HEK293 (cell line): ENCODE measurements around the gene TNFAIP3.

Source experiments
- BCL6B ChIP-seq: fragments of 450-650 bp; formaldehyde crosslinking; IDR thresholded peaks from 2 replicates; pipeline ENCODE4 v1.5.1; 2017; ENCODE audit warnings: missing biosample characterization, missing genetic modification characterization
- MZF1 ChIP-seq: fragments of 450-650 bp; formaldehyde crosslinking; IDR thresholded peaks from 2 replicates; pipeline ENCODE4 v1.5.1; 2017; ENCODE audit warnings: missing biosample characterization, missing genetic modification characterization, borderline replicate concordance
- PRDM1 ChIP-seq: fragments of 450-650 bp; formaldehyde crosslinking; IDR thresholded peaks from 2 replicates; pipeline ENCODE4; 2016; ENCODE audit warnings: missing biosample characterization, missing genetic modification characterization
- YY1 ChIP-seq: fragments of 450-650 bp; formaldehyde crosslinking; IDR thresholded peaks from 2 replicates; pipeline ENCODE4 v1.5.1; 2018; ENCODE audit warnings: missing biosample characterization, missing genetic modification characterization
- ZSCAN16 ChIP-seq: fragments of 450-650 bp; formaldehyde crosslinking; IDR thresholded peaks from 2 replicates; pipeline ENCODE4 v1.5.1; 2016; ENCODE audit warnings: missing biosample characterization, missing genetic modification characterization
- TF ChIP-seq, protein P1 (sequence below): fragments of 450-650 bp; formaldehyde crosslinking; IDR thresholded peaks from 2 replicates; pipeline ENCODE4 v1.5.1; 2016; ENCODE audit warnings: missing biosample characterization, missing genetic modification characterization
- TF ChIP-seq, protein P2 (sequence below): fragments of 450-650 bp; formaldehyde crosslinking; IDR thresholded peaks from 2 replicates; pipeline ENCODE4 v1.5.1; 2016; ENCODE audit warnings: missing biosample characterization, missing genetic modification characterization
- TF ChIP-seq, protein P3 (sequence below): fragments of 450-650 bp; formaldehyde crosslinking; IDR thresholded peaks from 2 replicates; pipeline ENCODE4 v1.5.1; 2017; ENCODE audit warnings: missing biosample characterization, missing genetic modification characterization
- TF ChIP-seq, protein P4 (sequence below): fragments of 450-650 bp; formaldehyde crosslinking; IDR thresholded peaks from 2 replicates; pipeline ENCODE4 v1.5.1; 2016; ENCODE audit warnings: missing biosample characterization, missing genetic modification characterization, low read depth

GRCh38 chr6:137875058-137875520, 8.0 kb downstream of the TNFAIP3 start:
- TF ChIP-seq, protein P1, sequence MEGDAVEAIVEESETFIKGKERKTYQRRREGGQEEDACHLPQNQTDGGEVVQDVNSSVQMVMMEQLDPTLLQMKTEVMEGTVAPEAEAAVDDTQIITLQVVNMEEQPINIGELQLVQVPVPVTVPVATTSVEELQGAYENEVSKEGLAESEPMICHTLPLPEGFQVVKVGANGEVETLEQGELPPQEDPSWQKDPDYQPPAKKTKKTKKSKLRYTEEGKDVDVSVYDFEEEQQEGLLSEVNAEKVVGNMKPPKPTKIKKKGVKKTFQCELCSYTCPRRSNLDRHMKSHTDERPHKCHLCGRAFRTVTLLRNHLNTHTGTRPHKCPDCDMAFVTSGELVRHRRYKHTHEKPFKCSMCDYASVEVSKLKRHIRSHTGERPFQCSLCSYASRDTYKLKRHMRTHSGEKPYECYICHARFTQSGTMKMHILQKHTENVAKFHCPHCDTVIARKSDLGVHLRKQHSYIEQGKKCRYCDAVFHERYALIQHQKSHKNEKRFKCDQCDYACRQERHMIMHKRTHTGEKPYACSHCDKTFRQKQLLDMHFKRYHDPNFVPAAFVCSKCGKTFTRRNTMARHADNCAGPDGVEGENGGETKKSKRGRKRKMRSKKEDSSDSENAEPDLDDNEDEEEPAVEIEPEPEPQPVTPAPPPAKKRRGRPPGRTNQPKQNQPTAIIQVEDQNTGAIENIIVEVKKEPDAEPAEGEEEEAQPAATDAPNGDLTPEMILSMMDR (tag by site-specific recombination), result no peak
- TF ChIP-seq, protein P2, sequence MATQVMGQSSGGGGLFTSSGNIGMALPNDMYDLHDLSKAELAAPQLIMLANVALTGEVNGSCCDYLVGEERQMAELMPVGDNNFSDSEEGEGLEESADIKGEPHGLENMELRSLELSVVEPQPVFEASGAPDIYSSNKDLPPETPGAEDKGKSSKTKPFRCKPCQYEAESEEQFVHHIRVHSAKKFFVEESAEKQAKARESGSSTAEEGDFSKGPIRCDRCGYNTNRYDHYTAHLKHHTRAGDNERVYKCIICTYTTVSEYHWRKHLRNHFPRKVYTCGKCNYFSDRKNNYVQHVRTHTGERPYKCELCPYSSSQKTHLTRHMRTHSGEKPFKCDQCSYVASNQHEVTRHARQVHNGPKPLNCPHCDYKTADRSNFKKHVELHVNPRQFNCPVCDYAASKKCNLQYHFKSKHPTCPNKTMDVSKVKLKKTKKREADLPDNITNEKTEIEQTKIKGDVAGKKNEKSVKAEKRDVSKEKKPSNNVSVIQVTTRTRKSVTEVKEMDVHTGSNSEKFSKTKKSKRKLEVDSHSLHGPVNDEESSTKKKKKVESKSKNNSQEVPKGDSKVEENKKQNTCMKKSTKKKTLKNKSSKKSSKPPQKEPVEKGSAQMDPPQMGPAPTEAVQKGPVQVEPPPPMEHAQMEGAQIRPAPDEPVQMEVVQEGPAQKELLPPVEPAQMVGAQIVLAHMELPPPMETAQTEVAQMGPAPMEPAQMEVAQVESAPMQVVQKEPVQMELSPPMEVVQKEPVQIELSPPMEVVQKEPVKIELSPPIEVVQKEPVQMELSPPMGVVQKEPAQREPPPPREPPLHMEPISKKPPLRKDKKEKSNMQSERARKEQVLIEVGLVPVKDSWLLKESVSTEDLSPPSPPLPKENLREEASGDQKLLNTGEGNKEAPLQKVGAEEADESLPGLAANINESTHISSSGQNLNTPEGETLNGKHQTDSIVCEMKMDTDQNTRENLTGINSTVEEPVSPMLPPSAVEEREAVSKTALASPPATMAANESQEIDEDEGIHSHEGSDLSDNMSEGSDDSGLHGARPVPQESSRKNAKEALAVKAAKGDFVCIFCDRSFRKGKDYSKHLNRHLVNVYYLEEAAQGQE (tag by site-specific recombination), result no peak
- no peak for TF ChIP-seq MZF1 (tag by site-specific recombination)
- TF ChIP-seq YY1, result no peak
- TF ChIP-seq, protein P3, sequence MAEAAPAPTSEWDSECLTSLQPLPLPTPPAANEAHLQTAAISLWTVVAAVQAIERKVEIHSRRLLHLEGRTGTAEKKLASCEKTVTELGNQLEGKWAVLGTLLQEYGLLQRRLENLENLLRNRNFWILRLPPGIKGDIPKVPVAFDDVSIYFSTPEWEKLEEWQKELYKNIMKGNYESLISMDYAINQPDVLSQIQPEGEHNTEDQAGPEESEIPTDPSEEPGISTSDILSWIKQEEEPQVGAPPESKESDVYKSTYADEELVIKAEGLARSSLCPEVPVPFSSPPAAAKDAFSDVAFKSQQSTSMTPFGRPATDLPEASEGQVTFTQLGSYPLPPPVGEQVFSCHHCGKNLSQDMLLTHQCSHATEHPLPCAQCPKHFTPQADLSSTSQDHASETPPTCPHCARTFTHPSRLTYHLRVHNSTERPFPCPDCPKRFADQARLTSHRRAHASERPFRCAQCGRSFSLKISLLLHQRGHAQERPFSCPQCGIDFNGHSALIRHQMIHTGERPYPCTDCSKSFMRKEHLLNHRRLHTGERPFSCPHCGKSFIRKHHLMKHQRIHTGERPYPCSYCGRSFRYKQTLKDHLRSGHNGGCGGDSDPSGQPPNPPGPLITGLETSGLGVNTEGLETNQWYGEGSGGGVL (tag by site-specific recombination), result no peak
- TF ChIP-seq ZSCAN16, result no peak
- TF ChIP-seq, protein P4, sequence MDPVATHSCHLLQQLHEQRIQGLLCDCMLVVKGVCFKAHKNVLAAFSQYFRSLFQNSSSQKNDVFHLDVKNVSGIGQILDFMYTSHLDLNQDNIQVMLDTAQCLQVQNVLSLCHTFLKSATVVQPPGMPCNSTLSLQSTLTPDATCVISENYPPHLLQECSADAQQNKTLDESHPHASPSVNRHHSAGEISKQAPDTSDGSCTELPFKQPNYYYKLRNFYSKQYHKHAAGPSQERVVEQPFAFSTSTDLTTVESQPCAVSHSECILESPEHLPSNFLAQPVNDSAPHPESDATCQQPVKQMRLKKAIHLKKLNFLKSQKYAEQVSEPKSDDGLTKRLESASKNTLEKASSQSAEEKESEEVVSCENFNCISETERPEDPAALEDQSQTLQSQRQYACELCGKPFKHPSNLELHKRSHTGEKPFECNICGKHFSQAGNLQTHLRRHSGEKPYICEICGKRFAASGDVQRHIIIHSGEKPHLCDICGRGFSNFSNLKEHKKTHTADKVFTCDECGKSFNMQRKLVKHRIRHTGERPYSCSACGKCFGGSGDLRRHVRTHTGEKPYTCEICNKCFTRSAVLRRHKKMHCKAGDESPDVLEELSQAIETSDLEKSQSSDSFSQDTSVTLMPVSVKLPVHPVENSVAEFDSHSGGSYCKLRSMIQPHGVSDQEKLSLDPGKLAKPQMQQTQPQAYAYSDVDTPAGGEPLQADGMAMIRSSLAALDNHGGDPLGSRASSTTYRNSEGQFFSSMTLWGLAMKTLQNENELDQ (tag by site-specific recombination), result no peak
- TF ChIP-seq PRDM1 (tag by site-specific recombination), result no peak
- no peak for TF ChIP-seq BCL6B (tag by site-specific recombination)
